ENCODE data around the gene R3HCC1L. TPM values are rescaled to one million over a fixed set of nuclear protein-coding genes. Genes with fewer than 3 reads are reported as not detected.
"Not testable (repeated sequence)": the region's sequence is repeated elsewhere in the genome, so short reads cannot be mapped to it uniquely, and the experiment has no call there.

R3HCC1L gene
- total RNA-seq, 2 donors from 2014 or later = 18.4 to 24.0 TPM

DNA sequence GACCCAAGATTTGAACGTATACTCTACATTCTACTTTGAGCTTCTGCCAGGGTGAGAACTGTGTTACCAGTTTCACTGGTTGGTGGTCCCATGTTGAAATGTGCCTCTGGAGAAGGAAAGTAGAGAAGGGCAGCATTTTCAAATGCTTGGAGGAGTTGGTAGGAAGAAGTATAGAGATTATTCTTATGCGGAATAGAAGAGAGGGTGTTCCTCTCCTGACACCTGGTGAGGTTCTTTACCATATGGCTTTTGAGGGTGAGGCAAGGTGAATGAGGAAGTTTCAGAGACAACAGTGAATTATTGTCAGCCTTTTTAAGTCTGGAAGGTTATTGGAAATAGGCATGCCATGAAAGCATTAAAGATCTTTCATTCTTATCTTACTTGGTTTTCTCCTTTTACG, 34.3 kb downstream of the R3HCC1L start:
- H3K27me3 Mint-ChIP-seq (ENCODE audit: low read depth) = no peaks in the 10 kb centered on the region
- H3K4me1 Mint-ChIP-seq (ENCODE audit: low read depth) = peaks cover 19% of the 10 kb centered on the region
- ATAC-seq (replicated peaks in 1 of 2) = no peak
- H3K27ac Mint-ChIP-seq = no peak overlapping the region
- H3K9me3 Mint-ChIP-seq = no peaks in the 10 kb centered on the region
- DNase-seq = no peak
- H3K4me3 Mint-ChIP-seq = no peak overlapping the region
- peaks cover 1 to 8% of the 10 kb centered on the region in 2 donors for H3K36me3 Mint-ChIP-seq (ENCODE audit: insufficient read depth in 2 of 2)

- peak overlapping the region; percentile 26 for H3K27ac Mint-ChIP-seq
- H3K9me3 Mint-ChIP-seq = no peaks in the 10 kb centered on the region
- H3K4me3 Mint-ChIP-seq = no peak overlapping the region
- no peaks in the 10 kb centered on the region for H3K27me3 Mint-ChIP-seq (ENCODE audit: low read depth)
- no peak for DNase-seq
- H3K4me1 Mint-ChIP-seq (ENCODE audit: low read depth) = peaks cover 19% of the 10 kb centered on the region
- no peak for ATAC-seq (replicated peaks in 1 of 2)
- H3K36me3 Mint-ChIP-seq (ENCODE audit: insufficient read depth in 2 of 2) = peaks cover 0 to 11% of the 10 kb centered on the region in 2 donors
Observed at GRCh38 chr10:98169379-98169778, 34.9 kb downstream of the R3HCC1L start.

- peak; percentile 43 to 52 for ATAC-seq (replicated peaks in 1 of 2)
- peak; percentile 5 to 22 for DNase-seq
- Mint-ChIP-seq H3K4me1 (ENCODE audit: low read depth) (peaks cover 19% of the 10 kb centered on the region), H3K36me3 (ENCODE audit: insufficient read depth in 2 of 2) (peaks cover 0 to 15% of the 10 kb centered on the region in 2 donors), H3K4me3 (no peak overlapping the region), H3K27me3 (ENCODE audit: low read depth) (no peaks in the 10 kb centered on the region), H3K9me3 (no peaks in the 10 kb centered on the region), H3K27ac (peak overlapping the region; percentile 87)
Observed at GRCh38 chr10:98170249-98171117, 36.0 kb downstream of the R3HCC1L start.

GRCh38 chr10:98172073-98172472, 37.6 kb downstream of the R3HCC1L start:
- peaks cover 19% of the 10 kb centered on the region for H3K4me1 Mint-ChIP-seq (ENCODE audit: low read depth)
- DNase-seq = no peak
- H3K4me3 Mint-ChIP-seq = no peak overlapping the region
- no peak overlapping the region for H3K27ac Mint-ChIP-seq
- no peaks in the 10 kb centered on the region for H3K27me3 Mint-ChIP-seq (ENCODE audit: low read depth)
- peaks cover 0 to under 1% of the 10 kb centered on the region in 2 donors for H3K9me3 Mint-ChIP-seq
- peaks cover 0 to 19% of the 10 kb centered on the region in 2 donors for H3K36me3 Mint-ChIP-seq (ENCODE audit: insufficient read depth in 2 of 2)
- ATAC-seq (replicated peaks in 1 of 2) = no peak

GRCh38 chr10:98172495-98172894, 38.0 kb downstream of the R3HCC1L start:
- H3K4me1 Mint-ChIP-seq (ENCODE audit: low read depth) = peaks cover 19% of the 10 kb centered on the region
- no peak for ATAC-seq (replicated peaks in 1 of 2)
- no peak overlapping the region for H3K4me3 Mint-ChIP-seq
- no peak overlapping the region for H3K27ac Mint-ChIP-seq
- no peaks in the 10 kb centered on the region for H3K27me3 Mint-ChIP-seq (ENCODE audit: low read depth)
- peaks cover 2 to 23% of the 10 kb centered on the region in 2 donors for H3K36me3 Mint-ChIP-seq (ENCODE audit: insufficient read depth in 2 of 2)
- H3K9me3 Mint-ChIP-seq = peaks cover 0 to 3% of the 10 kb centered on the region in 2 donors
- DNase-seq = no peak

GRCh38 chr10:98173260-98173659, 38.8 kb downstream of the R3HCC1L start:
- Mint-ChIP-seq H3K4me3 (no peak overlapping the region), H3K9me3 (peaks cover 0 to 3% of the 10 kb centered on the region in 2 donors), H3K27ac (no peak overlapping the region), H3K36me3 (ENCODE audit: insufficient read depth in 2 of 2) (peaks cover 2 to 29% of the 10 kb centered on the region in 2 donors), H3K27me3 (ENCODE audit: low read depth) (no peaks in the 10 kb centered on the region), H3K4me1 (ENCODE audit: low read depth) (peaks cover 19% of the 10 kb centered on the region)
- no peak for DNase-seq
- no peak for ATAC-seq (replicated peaks in 1 of 2)

- Mint-ChIP-seq H3K4me1 (ENCODE audit: low read depth) (peaks cover 21% of the 10 kb centered on the region), H3K36me3 (ENCODE audit: insufficient read depth in 2 of 2) (peaks cover 28 to 65% of the 10 kb centered on the region in 2 donors)
- H3K9me3 Mint-ChIP-seq; H3K27ac Mint-ChIP-seq; H3K4me3 Mint-ChIP-seq; DNase-seq; H3K27me3 Mint-ChIP-seq (ENCODE audit: low read depth); ATAC-seq (replicated peaks in 1 of 2): not testable (repeated sequence)
Observed at GRCh38 chr10:98182351-98182915, 48.0 kb downstream of the R3HCC1L start.

- Mint-ChIP-seq H3K27ac (no peak overlapping the region), H3K4me1 (ENCODE audit: low read depth) (peaks cover 6% of the 10 kb centered on the region), H3K27me3 (ENCODE audit: low read depth) (no peaks in the 10 kb centered on the region), H3K36me3 (ENCODE audit: insufficient read depth in 2 of 2) (peaks cover 26 to 34% of the 10 kb centered on the region in 2 donors), H3K9me3 (peaks cover 0 to 1% of the 10 kb centered on the region in 2 donors), H3K4me3 (no peak overlapping the region)
- ATAC-seq (replicated peaks in 1 of 2) (no peak), DNase-seq (no peak)
Observed at GRCh38 chr10:98186681-98187080, 52.2 kb downstream of the R3HCC1L start.

DNA sequence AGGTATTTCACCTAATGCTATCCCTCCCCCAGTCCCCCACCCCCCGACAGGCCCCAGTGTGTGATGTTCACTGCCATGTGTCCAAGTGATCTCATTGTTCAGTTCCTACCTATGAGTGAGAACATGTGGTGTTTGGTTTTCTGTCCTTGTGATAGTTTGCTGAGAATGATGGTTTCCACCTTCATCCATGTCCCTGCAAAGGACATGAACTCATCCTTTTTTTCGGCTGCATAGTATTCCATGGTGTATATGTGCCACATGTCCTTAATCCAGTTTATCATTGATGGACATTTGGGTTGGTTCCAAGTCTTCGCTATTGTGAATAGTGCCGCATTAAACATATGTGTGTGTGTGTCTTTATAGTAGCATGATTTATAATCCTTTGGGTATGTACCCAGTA, 56.3 kb downstream of the R3HCC1L start:
- not testable (repeated sequence) for H3K4me1 Mint-ChIP-seq (ENCODE audit: low read depth); H3K4me3 Mint-ChIP-seq; DNase-seq; H3K27me3 Mint-ChIP-seq (ENCODE audit: low read depth); ATAC-seq (replicated peaks in 1 of 2); H3K9me3 Mint-ChIP-seq; H3K27ac Mint-ChIP-seq
- H3K36me3 Mint-ChIP-seq (ENCODE audit: insufficient read depth in 2 of 2) = peaks cover 17 to 27% of the 10 kb centered on the region in 2 donors

DNA sequence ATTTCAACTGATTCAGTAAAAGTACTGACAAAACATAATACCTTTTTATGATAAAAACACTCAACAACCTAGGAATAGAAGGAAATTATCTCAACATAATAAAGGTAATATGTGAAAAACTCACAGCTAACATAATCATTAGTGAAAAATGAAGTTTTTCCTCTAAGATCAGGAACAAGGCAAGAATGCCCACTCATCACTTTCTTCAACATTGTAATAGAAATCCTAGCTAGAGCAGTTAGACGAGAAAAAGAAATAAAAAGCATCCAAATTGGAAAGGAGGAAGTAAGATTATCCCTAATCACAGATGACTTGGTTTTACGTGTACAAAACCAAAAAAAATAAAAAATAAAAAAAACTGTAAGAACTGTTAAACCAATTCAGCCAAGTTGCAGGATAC, 58.6 kb downstream of the R3HCC1L start:
- no peak for ATAC-seq (replicated peaks in 1 of 2)
- Mint-ChIP-seq H3K9me3 (peaks cover 1 to 3% of the 10 kb centered on the region in 2 donors), H3K4me1 (ENCODE audit: low read depth) (peaks cover 5% of the 10 kb centered on the region), H3K27me3 (ENCODE audit: low read depth) (no peaks in the 10 kb centered on the region), H3K27ac (no peak overlapping the region), H3K4me3 (no peak overlapping the region), H3K36me3 (ENCODE audit: insufficient read depth in 2 of 2) (peaks cover 13 to 19% of the 10 kb centered on the region in 2 donors)
- no peak for DNase-seq

- DNase-seq = no peak
Observed at GRCh38 chr10:98194633-98195032, 60.2 kb downstream of the R3HCC1L start.

GRCh38 chr10:98195120-98195519, 60.7 kb downstream of the R3HCC1L start:
- H3K4me3 Mint-ChIP-seq = no peak overlapping the region
- no peak for DNase-seq
- H3K27ac Mint-ChIP-seq = no peak overlapping the region
- peaks cover 0 to 3% of the 10 kb centered on the region in 2 donors for H3K9me3 Mint-ChIP-seq
- H3K4me1 Mint-ChIP-seq (ENCODE audit: low read depth) = peaks cover 5% of the 10 kb centered on the region
- H3K36me3 Mint-ChIP-seq (ENCODE audit: insufficient read depth in 2 of 2) = peaks cover 11 to 16% of the 10 kb centered on the region in 2 donors
- peak in 1 of 2 donors; percentile 21 for ATAC-seq (replicated peaks in 1 of 2)
- H3K27me3 Mint-ChIP-seq (ENCODE audit: low read depth) = no peaks in the 10 kb centered on the region

More at GRCh38 chr10:98194633-98195032, 60.2 kb downstream of the R3HCC1L start:
- H3K4me1 Mint-ChIP-seq (ENCODE audit: low read depth) = peaks cover 5% of the 10 kb centered on the region
- no peak overlapping the region for H3K27ac Mint-ChIP-seq
- H3K9me3 Mint-ChIP-seq = peaks cover 1 to 3% of the 10 kb centered on the region in 2 donors
- peaks cover 13 to 16% of the 10 kb centered on the region in 2 donors for H3K36me3 Mint-ChIP-seq (ENCODE audit: insufficient read depth in 2 of 2)
- H3K27me3 Mint-ChIP-seq (ENCODE audit: low read depth) = no peaks in the 10 kb centered on the region
- no peak overlapping the region for H3K4me3 Mint-ChIP-seq
- no peak for ATAC-seq (replicated peaks in 1 of 2)

DNA sequence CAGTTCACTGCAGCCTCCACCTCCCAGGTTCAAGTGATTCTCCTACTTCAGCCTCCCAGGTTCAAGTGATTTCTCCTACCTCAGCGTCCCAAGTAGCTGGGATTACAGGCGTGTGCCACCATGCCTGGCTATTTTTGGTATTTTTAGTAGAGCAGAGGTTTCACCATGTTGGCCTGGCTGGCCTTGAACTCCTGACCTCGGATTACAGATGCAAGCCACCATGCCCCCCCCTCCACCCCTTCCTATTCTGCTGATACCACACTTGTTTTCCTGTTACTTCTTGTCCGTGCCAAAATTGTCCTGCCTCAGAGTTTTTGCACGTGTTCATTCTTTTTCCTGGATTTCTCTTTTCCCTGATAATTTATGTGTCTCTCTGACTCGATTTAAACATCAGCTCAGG, 62.5 kb downstream of the R3HCC1L start:
- no peak for DNase-seq
- peaks cover 0 to 3% of the 10 kb centered on the region in 2 donors for H3K9me3 Mint-ChIP-seq
- peaks cover 5% of the 10 kb centered on the region for H3K4me1 Mint-ChIP-seq (ENCODE audit: low read depth)
- no peak overlapping the region for H3K4me3 Mint-ChIP-seq
- ATAC-seq (replicated peaks in 1 of 2) = no peak
- no peaks in the 10 kb centered on the region for H3K27me3 Mint-ChIP-seq (ENCODE audit: low read depth)
- no peak overlapping the region for H3K27ac Mint-ChIP-seq
- H3K36me3 Mint-ChIP-seq (ENCODE audit: insufficient read depth in 2 of 2) = peaks cover 5 to 13% of the 10 kb centered on the region in 2 donors
